Astrocyte (in vitro differentiated cells and primary cell): ENCODE measurements around the gene SEC16B. TPM values are rescaled to one million over a fixed set of nuclear protein-coding genes. Genes with fewer than 3 reads are reported as not detected.

ENCODE experiments used
- DNase-seq: peaks from one replicate; pipeline ENCODE4 v3.0.0-alpha.2; 2010; ENCODE audit warnings: low read depth
- FAIRE-seq: peaks from 2 replicates; lab custom pipeline; 2011; peaks lifted over from hg19 to GRCh38; lab: Jason Lieb, UNC
- H2AFZ ChIP-seq: 2 replicates; pipeline ENCODE4 v1.6.0; 2012; ENCODE audit warnings: low read depth, low read length, inconsistent platforms
- H3K27ac ChIP-seq: 2 replicates; pipeline ENCODE4 v1.5.1; 2011; ENCODE audit warnings: low read depth, low read length, inconsistent platforms
- H3K27me3 ChIP-seq: 2 replicates; pipeline ENCODE4 v1.6.0; 2011; ENCODE audit warnings: low read length, inconsistent platforms; ENCODE audit not compliant: insufficient read depth
- H3K36me3 ChIP-seq: 2 replicates; pipeline ENCODE4 v1.5.1; 2011; ENCODE audit warnings: low read length, inconsistent platforms; ENCODE audit not compliant: insufficient read depth
- H3K4me1 ChIP-seq: 2 replicates; pipeline ENCODE4 v1.5.1; 2011; ENCODE audit warnings: low read length, inconsistent platforms; ENCODE audit not compliant: insufficient read depth
- H3K4me2 ChIP-seq: 2 replicates; pipeline ENCODE4 v1.6.0; 2012; ENCODE audit warnings: low read length, inconsistent platforms
- H3K4me3 ChIP-seq: 2 replicates; pipeline ENCODE4 v1.5.1; 2011; ENCODE audit warnings: low read depth, mild to moderate bottlenecking, low read length, inconsistent platforms; ENCODE audit not compliant: insufficient read depth
- H3K79me2 ChIP-seq: 2 replicates; pipeline ENCODE4 v1.6.0; 2012; ENCODE audit warnings: mild to moderate bottlenecking, low read length, inconsistent platforms; ENCODE audit not compliant: insufficient read depth
- H3K9ac ChIP-seq: 2 replicates; pipeline ENCODE4 v1.6.0; 2012; ENCODE audit warnings: mild to moderate bottlenecking, low read length, inconsistent platforms
- H3K9me3 ChIP-seq: 2 replicates; pipeline ENCODE4 v1.5.1; 2012; ENCODE audit warnings: low read depth, mild to moderate bottlenecking, low read length, inconsistent platforms; ENCODE audit not compliant: insufficient read depth
- H4K20me1 ChIP-seq: 2 replicates; pipeline ENCODE4 v1.6.0; 2012; ENCODE audit warnings: low read length, inconsistent platforms; ENCODE audit not compliant: insufficient read depth
- H3K27ac Mint-ChIP-seq: one replicate; pipeline ENCODE4 v1.8.0; 2021; ENCODE audit warnings: mild to moderate bottlenecking, mixed read lengths; ENCODE audit not compliant: unreplicated experiment
- H3K27me3 Mint-ChIP-seq: one replicate; pipeline ENCODE4 v1.8.0; 2021; ENCODE audit warnings: low read depth, mixed read lengths; ENCODE audit not compliant: unreplicated experiment
- H3K36me3 Mint-ChIP-seq: one replicate; pipeline ENCODE4 v1.8.0; 2021; ENCODE audit warnings: low read depth, mixed read lengths; ENCODE audit not compliant: unreplicated experiment
- H3K4me1 Mint-ChIP-seq: one replicate; pipeline ENCODE4 v1.8.0; 2021; ENCODE audit warnings: low read depth, mixed read lengths; ENCODE audit not compliant: unreplicated experiment
- H3K4me3 Mint-ChIP-seq: one replicate; pipeline ENCODE4 v1.8.0; 2021; ENCODE audit warnings: mild to moderate bottlenecking, moderate library complexity, mixed read lengths; ENCODE audit not compliant: unreplicated experiment
- H3K9me3 Mint-ChIP-seq: one replicate; pipeline ENCODE4 v1.8.0; 2021; ENCODE audit warnings: mild to moderate bottlenecking, mixed read lengths; ENCODE audit not compliant: unreplicated experiment
- EZH2 ChIP-seq: IDR thresholded peaks from 2 replicates; pipeline ENCODE4 v1.6.1; 2012; ENCODE audit warnings: mild to moderate bottlenecking, low read length, inconsistent platforms; ENCODE audit not compliant: insufficient read depth
- total RNA-seq: library from RNA; stranded (reverse); gene quantifications from 2 replicates; pipeline ENCODE4 v1.2.1, GENCODE V29; 2021
- TF ChIP-seq, protein P1 (sequence below): IDR thresholded peaks from 2 replicates; pipeline ENCODE4 v1.5.1; 2011; ENCODE audit warnings: low read depth, mild to moderate bottlenecking, inconsistent platforms, low read length, moderate library complexity; ENCODE audit not compliant: insufficient read depth

The SEC16B gene
- total RNA-seq, 1 donor from 2014 or later, result 3.0 TPM

DNA sequence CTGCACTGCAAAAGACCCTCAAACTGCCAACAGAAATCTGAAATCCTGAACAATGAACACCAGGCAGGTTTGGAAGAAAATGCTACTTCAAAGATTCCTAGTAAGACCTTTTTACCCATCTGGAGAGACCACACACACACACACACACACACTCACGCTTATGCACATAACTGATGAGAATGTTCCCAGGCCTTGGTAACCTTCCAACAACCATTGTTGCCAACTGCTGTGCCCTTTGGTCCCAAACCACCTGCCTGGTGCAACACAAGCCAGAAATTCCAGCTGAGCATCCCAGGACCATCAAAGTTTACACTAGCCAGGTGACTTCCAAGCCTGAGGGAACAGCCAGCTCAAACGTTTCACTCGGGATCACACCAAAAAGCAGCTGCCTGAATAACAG, 56.9 kb downstream of the SEC16B start:
- Histone ChIP-seq H3K9ac (no peak overlapping the region), H3K79me2 (no peaks in the 10 kb centered on the region), H3K4me1 (no peaks in the 10 kb centered on the region), H3K9me3 (no peaks in the 10 kb centered on the region), H2AFZ (no peak overlapping the region), H3K27ac (no peak overlapping the region), H3K4me3 (no peak overlapping the region), H3K36me3 (no peaks in the 10 kb centered on the region), H4K20me1 (no peaks in the 10 kb centered on the region), H3K4me2 (no peak overlapping the region), H3K27me3 (no peaks in the 10 kb centered on the region)
- H3K27me3 Mint-ChIP-seq, result peaks cover 17% of the 10 kb centered on the region
- H3K4me3 Mint-ChIP-seq, result no peak overlapping the region
- FAIRE-seq (no peak), DNase-seq (no peak)
- H3K36me3 Mint-ChIP-seq, result no peaks in the 10 kb centered on the region
- no peaks in the 10 kb centered on the region for H3K4me1 Mint-ChIP-seq
- H3K9me3 Mint-ChIP-seq, result peaks cover 7% of the 10 kb centered on the region
- no peak for TF ChIP-seq EZH2
- TF ChIP-seq, protein P1, sequence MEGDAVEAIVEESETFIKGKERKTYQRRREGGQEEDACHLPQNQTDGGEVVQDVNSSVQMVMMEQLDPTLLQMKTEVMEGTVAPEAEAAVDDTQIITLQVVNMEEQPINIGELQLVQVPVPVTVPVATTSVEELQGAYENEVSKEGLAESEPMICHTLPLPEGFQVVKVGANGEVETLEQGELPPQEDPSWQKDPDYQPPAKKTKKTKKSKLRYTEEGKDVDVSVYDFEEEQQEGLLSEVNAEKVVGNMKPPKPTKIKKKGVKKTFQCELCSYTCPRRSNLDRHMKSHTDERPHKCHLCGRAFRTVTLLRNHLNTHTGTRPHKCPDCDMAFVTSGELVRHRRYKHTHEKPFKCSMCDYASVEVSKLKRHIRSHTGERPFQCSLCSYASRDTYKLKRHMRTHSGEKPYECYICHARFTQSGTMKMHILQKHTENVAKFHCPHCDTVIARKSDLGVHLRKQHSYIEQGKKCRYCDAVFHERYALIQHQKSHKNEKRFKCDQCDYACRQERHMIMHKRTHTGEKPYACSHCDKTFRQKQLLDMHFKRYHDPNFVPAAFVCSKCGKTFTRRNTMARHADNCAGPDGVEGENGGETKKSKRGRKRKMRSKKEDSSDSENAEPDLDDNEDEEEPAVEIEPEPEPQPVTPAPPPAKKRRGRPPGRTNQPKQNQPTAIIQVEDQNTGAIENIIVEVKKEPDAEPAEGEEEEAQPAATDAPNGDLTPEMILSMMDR, result no peak
- H3K27ac Mint-ChIP-seq, result no peak overlapping the region

DNA sequence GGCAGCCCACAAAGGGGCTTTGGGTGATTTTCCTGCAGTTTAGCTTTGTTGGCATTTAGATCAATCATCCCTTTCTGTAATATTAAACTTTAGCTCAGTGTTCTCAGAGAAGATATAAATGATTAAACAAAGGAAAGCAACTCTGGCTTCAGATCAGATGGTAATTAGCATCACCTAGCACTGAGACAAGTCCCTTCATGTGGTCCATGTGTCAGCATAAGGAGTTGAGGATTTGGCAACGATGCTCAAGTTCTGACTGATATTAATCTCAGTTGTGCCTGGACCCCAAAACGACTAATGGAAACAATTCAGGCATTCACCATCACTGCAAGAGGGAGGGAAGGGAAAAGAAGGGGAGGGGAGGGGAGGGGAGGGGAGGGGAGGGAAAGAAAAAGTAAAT, 60.4 kb downstream of the SEC16B start:
- no peaks in the 10 kb centered on the region for H3K36me3 Mint-ChIP-seq
- H3K4me1 Mint-ChIP-seq, result no peaks in the 10 kb centered on the region
- Histone ChIP-seq H3K27ac (no peak overlapping the region), H3K79me2 (no peaks in the 10 kb centered on the region), H2AFZ (no peak overlapping the region), H4K20me1 (no peaks in the 10 kb centered on the region), H3K27me3 (no peaks in the 10 kb centered on the region), H3K4me3 (no peak overlapping the region), H3K36me3 (no peaks in the 10 kb centered on the region), H3K4me1 (no peaks in the 10 kb centered on the region), H3K9me3 (no peaks in the 10 kb centered on the region), H3K9ac (no peak overlapping the region), H3K4me2 (no peak overlapping the region)
- H3K27ac Mint-ChIP-seq, result no peak overlapping the region
- H3K27me3 Mint-ChIP-seq, result peaks cover 32% of the 10 kb centered on the region
- no peak for TF ChIP-seq EZH2
- TF ChIP-seq, protein P1, result no peak
- H3K9me3 Mint-ChIP-seq, result peaks cover 10% of the 10 kb centered on the region
- FAIRE-seq (no peak), DNase-seq (no peak)
- H3K4me3 Mint-ChIP-seq, result no peak overlapping the region

DNA sequence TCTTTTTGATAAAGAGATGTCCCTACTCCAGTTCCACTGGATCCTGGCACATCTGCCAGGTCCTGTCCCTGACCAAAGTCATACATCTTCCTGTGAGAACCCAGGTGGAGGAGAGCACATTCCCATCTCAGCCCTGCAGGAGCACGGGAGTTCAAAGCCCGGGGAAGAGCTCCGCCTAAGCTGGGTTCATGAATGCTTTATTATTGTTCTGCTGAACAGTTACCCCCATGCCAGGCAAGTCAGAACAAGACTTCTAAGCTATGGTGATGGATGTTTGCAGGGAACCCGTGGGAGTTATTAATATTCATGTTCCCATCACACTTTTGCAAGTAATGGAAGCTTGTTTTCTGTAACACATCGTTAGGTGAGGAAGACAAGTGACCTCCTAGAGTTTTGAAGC, 62.9 kb downstream of the SEC16B start:
- no peak for TF ChIP-seq EZH2
- TF ChIP-seq, protein P1, result no peak
- Histone ChIP-seq H3K27ac (no peak overlapping the region), H4K20me1 (no peaks in the 10 kb centered on the region), H3K4me2 (no peak overlapping the region), H3K27me3 (no peaks in the 10 kb centered on the region), H3K4me3 (no peak overlapping the region), H3K9ac (no peak overlapping the region), H3K36me3 (no peaks in the 10 kb centered on the region), H3K4me1 (no peaks in the 10 kb centered on the region), H3K79me2 (no peaks in the 10 kb centered on the region), H2AFZ (no peak overlapping the region), H3K9me3 (no peaks in the 10 kb centered on the region)
- peaks cover 39% of the 10 kb centered on the region for H3K27me3 Mint-ChIP-seq
- H3K4me1 Mint-ChIP-seq, result no peaks in the 10 kb centered on the region
- H3K27ac Mint-ChIP-seq, result no peak overlapping the region
- no peak overlapping the region for H3K4me3 Mint-ChIP-seq
- no peaks in the 10 kb centered on the region for H3K36me3 Mint-ChIP-seq
- H3K9me3 Mint-ChIP-seq, result peaks cover 10% of the 10 kb centered on the region
- DNase-seq (no peak), FAIRE-seq (no peak)
